GM19455 (cell line): ENCODE results near the gene ADGRD2.

ENCODE experiments used
- ATAC-seq: cut with Tn5 transposase; IDR thresholded peaks from one replicate; pipeline ENCODE4 v1.9.1; 2021; ENCODE audit not compliant: unreplicated experiment

ADGRD2 gene

GRCh38 chr9:124506931-124507879, 57.0 kb downstream of the ADGRD2 start, which contains the start of gene NR5A1:
Gene NR5A1, minus strand, starts transcription at chr9:124507399. Its CDS starts 4,004 bp downstream, at chr9:124503395.
- ATAC-seq: no peak

DNA sequence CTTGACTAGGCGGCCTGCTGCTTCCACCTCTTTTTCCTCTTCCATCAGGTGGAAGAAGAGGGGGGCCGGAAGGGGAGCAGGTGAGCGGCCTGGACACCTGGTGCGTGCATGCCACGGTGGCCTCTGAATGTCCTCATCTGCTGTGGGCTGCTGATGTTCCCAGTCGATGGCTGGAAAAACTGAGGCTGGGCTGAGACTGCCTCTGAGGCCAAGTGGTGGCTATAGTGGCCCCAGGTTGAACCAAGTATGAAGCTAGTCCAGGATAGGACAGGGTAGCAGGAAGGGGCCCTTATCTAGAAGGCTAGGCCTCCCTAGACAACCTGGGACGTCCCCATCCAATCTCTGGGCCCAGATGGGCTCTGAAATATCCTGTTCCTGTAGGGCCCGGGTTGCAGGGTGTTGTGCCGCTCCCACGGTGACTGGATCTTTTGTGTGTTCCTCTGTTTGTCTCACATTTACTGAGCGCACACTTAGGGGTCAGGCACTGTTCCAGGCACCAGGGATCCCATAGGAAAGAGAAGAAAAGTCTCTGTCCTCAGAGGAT, 57.7 kb downstream of the ADGRD2 start:
- ATAC-seq: no peak

GRCh38 chr9:124510650-124511425, 60.6 kb downstream of the ADGRD2 start:
- no peak for ATAC-seq

GRCh38 chr9:124511426-124511840, 61.2 kb downstream of the ADGRD2 start:
- no peak for ATAC-seq

- no peak for ATAC-seq
Measured at GRCh38 chr9:124511891-124512805, 61.9 kb downstream of the ADGRD2 start.

DNA sequence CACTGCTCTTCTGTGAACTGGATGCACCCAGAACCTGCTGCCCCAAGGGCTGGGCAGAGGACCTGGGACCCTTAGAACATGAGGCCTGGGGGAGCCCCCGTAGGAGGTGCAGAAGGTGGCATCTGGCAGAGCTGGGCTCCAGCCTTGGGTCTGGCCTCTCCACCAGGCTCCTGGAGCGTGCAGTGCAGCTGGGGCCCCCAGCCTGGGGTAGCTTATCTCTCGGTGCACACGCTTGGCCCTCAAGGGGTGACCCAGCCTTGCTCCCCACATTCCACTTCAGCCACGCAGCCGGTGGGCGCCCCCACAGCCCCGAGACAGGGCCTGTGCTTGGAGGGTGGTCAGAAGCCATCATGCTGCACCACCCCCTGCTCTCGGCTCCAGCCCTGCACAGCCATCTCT, 62.6 kb downstream of the ADGRD2 start:
- ATAC-seq: no peak

GRCh38 chr9:124513376-124513994, 63.2 kb downstream of the ADGRD2 start:
- no peak for ATAC-seq

GRCh38 chr9:124514125-124514524, 63.9 kb downstream of the ADGRD2 start:
- no peak for ATAC-seq

GRCh38 chr9:124514874-124515273, 64.6 kb downstream of the ADGRD2 start:
- ATAC-seq: no peak

DNA sequence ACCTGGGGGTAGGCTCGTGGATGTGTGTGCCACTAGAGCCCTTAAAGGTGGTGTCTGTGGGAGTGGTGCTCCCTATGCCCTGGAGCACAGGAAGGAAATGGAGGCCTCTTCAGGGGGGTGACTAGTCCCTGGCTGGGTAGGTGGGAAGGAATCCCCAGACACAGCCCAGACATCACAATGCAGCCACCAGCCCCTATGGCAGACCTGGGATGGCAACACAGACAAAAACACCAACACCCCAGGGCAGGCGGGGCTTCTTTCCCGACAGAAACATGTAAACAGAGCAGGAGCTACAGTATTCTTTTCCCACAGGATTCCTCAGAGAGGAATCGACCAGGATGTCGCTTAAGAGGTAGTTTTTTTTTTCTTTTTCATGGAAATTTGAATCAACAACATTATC, 67.3 kb downstream of the ADGRD2 start:
- no peak for ATAC-seq

DNA sequence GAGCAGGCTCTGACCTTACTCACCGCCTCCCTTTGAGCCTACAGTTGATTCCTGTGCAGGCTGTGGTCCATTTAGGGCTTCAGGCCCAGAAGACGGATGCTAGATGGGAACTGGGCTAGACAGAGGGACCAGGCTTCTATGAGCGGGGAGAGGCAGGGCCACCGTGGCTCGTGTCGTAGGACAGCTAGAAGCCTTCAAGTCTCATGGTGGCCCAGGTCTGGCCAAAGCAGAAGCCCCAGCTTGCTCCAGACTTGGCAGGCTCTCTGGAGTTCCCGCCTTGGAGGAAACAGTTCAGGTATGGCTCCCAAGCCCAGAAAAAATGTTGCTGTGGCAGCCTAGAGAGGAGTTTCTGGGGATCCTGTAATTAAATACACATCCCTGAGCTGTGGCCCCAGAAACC, 67.9 kb downstream of the ADGRD2 start:
- no peak for ATAC-seq

DNA sequence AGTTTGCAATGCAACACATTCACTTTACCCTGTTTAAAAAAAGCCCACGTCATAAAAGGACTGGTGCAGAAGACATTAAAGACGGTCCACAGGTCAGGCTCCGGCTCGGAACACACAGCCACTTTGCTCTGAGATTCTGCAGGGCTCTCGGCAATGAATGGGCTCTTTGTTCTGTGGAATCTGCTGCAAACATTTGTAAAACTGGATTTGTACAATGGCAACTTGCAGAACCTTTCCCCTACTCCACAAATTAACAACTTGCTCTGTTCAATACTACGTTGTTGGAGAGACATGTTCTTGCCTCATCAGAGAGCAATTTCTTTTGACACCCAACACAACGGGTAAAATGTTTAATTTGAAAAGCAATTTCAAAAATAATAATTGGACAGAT, 70.0 kb downstream of the ADGRD2 start:
- ATAC-seq: no peak

DNA sequence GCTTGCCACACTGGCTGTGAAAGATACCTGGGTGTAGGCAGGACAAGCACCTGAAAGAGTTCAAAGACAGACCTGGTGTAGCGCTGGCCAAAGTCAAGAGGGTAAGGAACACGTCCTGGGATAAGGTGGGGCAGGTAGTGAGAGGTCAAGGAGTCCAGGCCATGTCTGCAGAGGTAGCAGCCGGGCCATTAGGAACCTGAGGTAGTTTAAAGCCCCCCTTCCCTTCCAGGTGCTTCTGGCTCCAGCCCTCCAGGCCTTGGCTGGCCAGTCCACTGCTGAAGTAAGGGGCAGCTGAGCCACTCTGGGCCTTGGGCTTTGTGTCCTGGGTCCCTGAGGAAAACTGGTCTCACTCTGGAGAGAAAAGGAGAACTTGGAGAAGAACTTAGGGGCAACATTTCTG, 70.9 kb downstream of the ADGRD2 start:
- no peak for ATAC-seq

GRCh38 chr9:124522121-124523098, 72.2 kb downstream of the ADGRD2 start:
- ATAC-seq: no peak

DNA sequence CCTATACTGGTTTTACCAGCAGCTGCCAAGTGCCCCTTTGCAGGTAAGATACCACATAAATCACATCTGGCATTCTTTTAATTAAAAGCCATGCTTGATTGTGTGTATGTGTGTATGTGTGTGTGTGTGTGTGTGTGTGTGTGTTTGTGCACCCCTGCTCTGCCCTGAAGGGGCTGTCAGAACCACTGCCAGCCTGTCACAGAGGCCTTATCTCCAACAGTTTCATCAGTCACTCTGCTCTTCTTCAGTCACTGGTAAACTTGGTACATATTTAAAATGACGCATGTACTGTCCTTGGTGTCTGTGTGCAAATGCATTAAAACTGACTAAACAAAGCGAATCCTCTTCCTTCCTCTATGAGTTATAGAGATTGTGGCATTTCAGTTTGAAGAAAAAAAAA, 75.9 kb downstream of the ADGRD2 start:
- ATAC-seq: no peak

- ATAC-seq: no peak
Measured at GRCh38 chr9:124527781-124528180, 77.5 kb downstream of the ADGRD2 start.
